HCT116 (cell line): ENCODE data around the gene GATC. TPM values are rescaled to one million over a fixed set of nuclear protein-coding genes. Genes with fewer than 3 reads are reported as not detected.

Source experiments
- ATAC-seq: fragments of 200-7000 bp; cut with Tn5 transposase; 2 replicates; pipeline ENCODE4 v1.9.1; 2020; ENCODE audit warnings: mild to moderate bottlenecking, moderate library complexity
- BruUV-seq: library from RNA; stranded (reverse); fragments of 400-500 nt; replicated peaks from 2 replicates; lab custom pipeline; 2021; lab: Mats Ljungman, UMichigan
- CTCF ChIA-PET: fragments of 300-600 bp; sonication (Branson Sonifier 250); formaldehyde crosslinking; loops from one replicate; lab custom pipeline; 2021; ENCODE audit warnings: antibody characterized with exemption; lab: Charles Lee
- POLR2A ChIA-PET: fragments of 300-600, 350-600 bp; sonication (Branson Sonifier 250); formaldehyde crosslinking; loops from one replicate; lab custom pipeline; 2021; ENCODE audit warnings: antibody characterized with exemption; lab: Charles Lee
- RAD21 ChIA-PET, 2 experiments: fragments of 300-600 bp; sonication (Branson Sonifier 250); formaldehyde crosslinking; loops; one replicate each; lab custom pipeline; 2023; ENCODE audit warnings: low total read pairs in 2 of 2; ENCODE audit not compliant: uncharacterized antibody in 2 of 2, unreplicated experiment in 2 of 2, low non-redundant PET in 1 of 2; lab: Charles Lee
- DNase-seq: peaks from one replicate; pipeline ENCODE4 v3.0.0-alpha.2; 2010; ENCODE audit warnings: low read depth, low spot score
- H2AFZ ChIP-seq: fragments of 200-600 bp; shearing (Covaris generic), sonication (generic); 2 replicates; pipeline ENCODE4 v1.6.1; 2017; ENCODE audit warnings: low read depth, mixed run types, mixed read lengths, antibody characterized with exemption, low read length; ENCODE audit not compliant: poor library complexity, severe bottlenecking
- H3K27ac ChIP-seq: 2 replicates; pipeline ENCODE4 v1.5.1; 2012; ENCODE audit warnings: low read depth, low read length
- H3K27me3 ChIP-seq: fragments of 200-600 bp; sonication (generic); 2 replicates; pipeline ENCODE4 v1.6.1; 2016; ENCODE audit warnings: mixed run types, low read length, mixed read lengths; ENCODE audit not compliant: insufficient read depth
- H3K36me3 ChIP-seq, 2 experiments: fragments of 200-500 bp in 1 of 2; fragments of 200-600 bp in 1 of 2; sonication (Bioruptor generic) in 1 of 2; sonication (generic) in 1 of 2; 2 replicates each; pipeline versions ENCODE4 v1.5.1 to v1.6.1; 2014 to 2016; ENCODE audit warnings: low read length in 2 of 2, inconsistent platforms in 1 of 2, mixed read lengths in 1 of 2, mixed run types in 1 of 2; ENCODE audit not compliant: insufficient read depth in 2 of 2, control insufficient read depth in 1 of 2
- H3K4me1 ChIP-seq, 2 experiments: fragments of 200-600 bp in 1 of 2; sonication (generic) in 1 of 2; 2 replicates each; pipeline versions ENCODE4 v1.5.1 to v1.6.1; 2012 to 2017; ENCODE audit warnings: low read length in 2 of 2, inconsistent platforms in 1 of 2, mild to moderate bottlenecking in 1 of 2, mixed read lengths in 1 of 2, mixed run types in 1 of 2, moderate library complexity in 1 of 2; ENCODE audit not compliant: insufficient read depth in 2 of 2, control insufficient read depth in 1 of 2
- H3K4me2 ChIP-seq: fragments of 200-600 bp; sonication (generic); 2 replicates; pipeline ENCODE4 v1.6.1; 2017; ENCODE audit warnings: mixed run types, low read length, mixed read lengths
- H3K4me3 ChIP-seq, 2 experiments: fragments of 200-600 bp in 1 of 2; sonication (generic) in 1 of 2; replicated peaks in 1 of 2; 2 replicates each; pipeline ENCODE4 v1.5.1; 2011 to 2016; ENCODE audit warnings: low read length in 2 of 2, control low read depth in 1 of 2, low read depth in 1 of 2, mild to moderate bottlenecking in 1 of 2, mixed read lengths in 1 of 2, mixed run types in 1 of 2
- H3K79me2 ChIP-seq: fragments of 200-600 bp; sonication (generic); 2 replicates; pipeline ENCODE4 v1.6.1; 2017; ENCODE audit warnings: mild to moderate bottlenecking, mixed run types, low read length, moderate library complexity, mixed read lengths; ENCODE audit not compliant: insufficient read depth
- H3K9ac ChIP-seq: fragments of 200-600 bp; sonication (generic); 2 replicates; pipeline ENCODE4 v1.6.1; 2016; ENCODE audit warnings: low read length, mixed read lengths
- H3K9me2 ChIP-seq: fragments of 200-600 bp; sonication (generic), shearing (Covaris generic); 2 replicates; pipeline ENCODE4 v1.6.1; 2017; ENCODE audit warnings: mixed run types, mild to moderate bottlenecking, moderate library complexity; ENCODE audit not compliant: insufficient read depth
- H3K9me3 ChIP-seq, 2 experiments: fragments of 200-500 bp in 1 of 2; fragments of 200-600 bp in 1 of 2; sonication (Bioruptor generic) in 1 of 2; sonication (generic) in 1 of 2; 2 replicates each; pipeline ENCODE4 v1.6.1; 2014 to 2017; ENCODE audit warnings: low read length in 2 of 2, mixed read lengths in 2 of 2, inconsistent platforms in 1 of 2, low read depth in 1 of 2, mild to moderate bottlenecking in 1 of 2, mixed run types in 1 of 2, moderate library complexity in 1 of 2; ENCODE audit not compliant: control insufficient read depth in 1 of 2, insufficient read depth in 1 of 2
- H4K20me1 ChIP-seq: fragments of 200-600 bp; sonication (generic), shearing (Covaris generic); 2 replicates; pipeline ENCODE4 v1.6.1; 2017; ENCODE audit warnings: mixed run types, mild to moderate bottlenecking, moderate library complexity; ENCODE audit not compliant: insufficient read depth
- ATF3 ChIP-seq: IDR thresholded peaks from 2 replicates; pipeline ENCODE4 v1.6.1; 2012
- CBX3 ChIP-seq: IDR thresholded peaks from 2 replicates; pipeline ENCODE4 v1.6.1; 2012; ENCODE audit warnings: low read depth
- CEBPB ChIP-seq: IDR thresholded peaks from 2 replicates; pipeline ENCODE4 v1.6.1; 2012; ENCODE audit warnings: low read depth
- EGR1 ChIP-seq: IDR thresholded peaks from 2 replicates; pipeline ENCODE4 v1.6.1; 2012; ENCODE audit warnings: low read depth
- ELF1 ChIP-seq: IDR thresholded peaks from 2 replicates; pipeline ENCODE4 v1.6.1; 2012; ENCODE audit warnings: low read depth, borderline replicate concordance
- EZH2 ChIP-seq: fragments of 200-600 bp; sonication (generic); IDR thresholded peaks from 2 replicates; pipeline ENCODE4 v1.6.1; 2017; ENCODE audit warnings: antibody characterized with exemption, mixed run types
- JUND ChIP-seq: IDR thresholded peaks from 2 replicates; pipeline ENCODE4 v1.6.1; 2012
- MAX ChIP-seq: IDR thresholded peaks from 2 replicates; pipeline ENCODE4 v1.6.1; 2012
- POLR2A ChIP-seq: IDR thresholded peaks from 2 replicates; pipeline ENCODE4 v1.7.0; 2011; ENCODE audit warnings: borderline replicate concordance; ENCODE audit not compliant: insufficient read depth, insufficient read length; ENCODE audit errors: extremely low read depth
- POLR2AphosphoS5 ChIP-seq: IDR thresholded peaks from 2 replicates; pipeline ENCODE4 v1.6.1; 2011; ENCODE audit warnings: mild to moderate bottlenecking, low read depth, low read length, moderate library complexity
- RAD21 ChIP-seq: IDR thresholded peaks from 2 replicates; pipeline ENCODE4 v1.6.1; 2012; ENCODE audit warnings: low read depth, mild to moderate bottlenecking
- REST ChIP-seq: IDR thresholded peaks from 2 replicates; pipeline ENCODE4 v1.6.1; 2012; ENCODE audit warnings: low read depth
- SIN3A ChIP-seq: IDR thresholded peaks from 2 replicates; pipeline ENCODE4 v1.6.1; 2012; ENCODE audit warnings: low read depth
- SP1 ChIP-seq: IDR thresholded peaks from 2 replicates; pipeline ENCODE4 v1.6.1; 2012; ENCODE audit warnings: low read depth
- SRF ChIP-seq: IDR thresholded peaks from 2 replicates; pipeline ENCODE4 v1.6.1; 2012; ENCODE audit warnings: low read depth
- TCF7L2 ChIP-seq: IDR thresholded peaks from 2 replicates; pipeline ENCODE4 v1.7.0; 2011; ENCODE audit warnings: borderline replicate concordance, inconsistent platforms; ENCODE audit not compliant: insufficient read depth, insufficient read length; ENCODE audit errors: extremely low read depth
- YY1 ChIP-seq: IDR thresholded peaks from 2 replicates; pipeline ENCODE4 v1.6.1; 2011; ENCODE audit warnings: low read length, low read depth, moderate library complexity, mild to moderate bottlenecking; ENCODE audit not compliant: insufficient replicate concordance; ENCODE audit errors: extremely low read depth
- ZBTB33 ChIP-seq: IDR thresholded peaks from 2 replicates; pipeline ENCODE4 v1.6.1; 2011; ENCODE audit warnings: mild to moderate bottlenecking, low read length, moderate library complexity; ENCODE audit not compliant: insufficient replicate concordance; ENCODE audit errors: extremely low read depth
- ZFX ChIP-seq: fragments of 450-650 bp; IDR thresholded peaks from 2 replicates; pipeline ENCODE4 v1.6.1; 2017
- ZNF274 ChIP-seq: fragments of 200-500 bp; sonication (Bioruptor generic); IDR thresholded peaks from 2 replicates; pipeline ENCODE4 v1.6.1; 2014; ENCODE audit warnings: mild to moderate bottlenecking, low read depth, low read length, inconsistent platforms
- intact Hi-C: fragments of 100-400 bp; cut with micrococcal nuclease; formaldehyde crosslinking; loops from 2 replicates; pipeline ENCODE4 v1.10.0; 2022
- total RNA-seq: library from RNA; stranded (reverse); gene quantifications from one replicate; pipeline ENCODE4 v1.2.1, GENCODE V29; 2021; ENCODE audit not compliant: unreplicated experiment

The GATC gene
- total RNA-seq, 1 experiment from 2014 or later, result 48.7 TPM

GRCh38 chr12:120485961-120486881, 40.0 kb downstream of the GATC start:
- no peaks in the 10 kb centered on the region for H3K9me3 ChIP-seq
- H3K79me2 ChIP-seq, result 0 out of 2 replicates have a peak, but pooled peaks cover 2% of the 10 kb centered on the region
- no peaks in the 10 kb centered on the region for H3K4me1 ChIP-seq
- H3K9me2 ChIP-seq, result no peaks in the 10 kb centered on the region
- POLR2A ChIA-PET, result no interaction called here
- ATAC-seq (no peak), DNase-seq (no peak)
- RAD21 ChIA-PET, result no interaction called here
- intact Hi-C loops, result no loop called here
- no peak overlapping the region for H3K4me3 ChIP-seq
- H3K9ac ChIP-seq, result no peak overlapping the region
- no peaks in the 10 kb centered on the region for H3K27me3 ChIP-seq
- TF ChIP-seq SIN3A, result no peak
- no peak for TF ChIP-seq POLR2A
- TF ChIP-seq REST, result no peak
- TF ChIP-seq RAD21, result no peak
- no peak for TF ChIP-seq EZH2
- no peak for TF ChIP-seq MAX
- TF ChIP-seq ZNF274, result no peak
- TF ChIP-seq SRF, result no peak
- TF ChIP-seq CBX3, result no peak
- no peak for TF ChIP-seq CEBPB
- no peak for TF ChIP-seq JUND
- TF ChIP-seq ELF1, result no peak
- no peak for TF ChIP-seq ZBTB33
- TF ChIP-seq ZFX, result no peak
- no peak for TF ChIP-seq POLR2AphosphoS5
- TF ChIP-seq TCF7L2, result no peak
- no peak for TF ChIP-seq SP1
- no peak for TF ChIP-seq EGR1
- TF ChIP-seq YY1, result no peak
- no peak for TF ChIP-seq ATF3
- CTCF ChIA-PET, result interaction anchor here (1.2 kb wide), 1 partner anchor 12 kb away, joined by 3 read pairs; no protein-coding TSS in a partner anchor
- no peak overlapping the region for H2AFZ ChIP-seq
- no peaks in the 10 kb centered on the region for H4K20me1 ChIP-seq
- no peak overlapping the region for H3K27ac ChIP-seq
- no TSS peak for BruUV-seq
- H3K4me2 ChIP-seq, result no peak overlapping the region
- no peaks in the 10 kb centered on the region; a peak in 2 of 4 replicates for H3K36me3 ChIP-seq
